HG03066 (cell line): ENCODE results near the gene ADORA1.

Source experiments
- ATAC-seq: cut with Tn5 transposase; IDR thresholded peaks from one replicate; pipeline ENCODE4 v1.9.1; 2021; ENCODE audit warnings: low read depth; ENCODE audit not compliant: unreplicated experiment

ADORA1 gene

DNA sequence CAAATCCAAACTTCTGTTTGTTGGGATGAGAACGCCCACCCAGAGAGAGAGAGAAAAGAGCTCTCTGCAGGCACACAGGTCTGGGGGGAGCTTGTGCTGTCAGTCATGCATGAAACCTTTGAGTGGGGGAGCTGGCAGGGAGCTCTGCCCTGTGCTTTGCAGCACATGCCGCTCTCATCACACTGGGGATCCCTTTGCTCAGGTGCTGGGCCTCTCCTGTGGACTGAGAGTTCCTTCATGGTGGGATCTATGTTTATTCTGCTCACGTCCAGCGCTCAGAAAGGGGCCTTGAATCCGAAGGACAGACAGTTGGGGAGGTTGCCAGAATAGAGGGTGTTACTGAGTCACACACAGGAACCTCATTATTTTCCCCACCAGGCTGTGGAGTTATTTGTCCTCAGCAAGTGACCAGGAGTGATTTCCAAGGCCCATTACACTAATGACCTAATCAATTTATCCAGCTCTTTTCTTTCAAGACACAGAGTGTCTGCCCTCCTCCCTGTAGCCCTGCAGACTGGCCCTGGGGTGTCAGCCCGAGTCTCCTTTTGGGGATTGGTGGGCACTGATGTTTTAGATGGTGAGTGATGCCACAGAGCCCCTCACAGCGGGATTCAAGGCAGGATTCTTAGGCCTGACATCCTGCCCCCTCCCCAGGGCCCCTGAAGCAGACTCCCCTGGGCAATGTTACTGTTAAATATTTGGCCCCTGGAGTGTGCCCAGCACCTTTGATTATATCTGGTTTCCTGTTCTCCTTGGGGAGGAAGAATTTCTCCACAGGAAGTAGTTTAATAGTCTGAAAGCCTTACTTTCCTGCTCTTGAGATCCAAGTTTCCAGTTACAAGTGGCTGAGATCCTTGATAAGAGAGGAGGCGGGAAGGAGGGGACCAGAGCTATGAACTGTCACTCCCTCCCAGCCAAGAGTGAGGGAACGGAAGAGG is 25.8 kb downstream of the ADORA1 start:
- no peak for ATAC-seq

DNA sequence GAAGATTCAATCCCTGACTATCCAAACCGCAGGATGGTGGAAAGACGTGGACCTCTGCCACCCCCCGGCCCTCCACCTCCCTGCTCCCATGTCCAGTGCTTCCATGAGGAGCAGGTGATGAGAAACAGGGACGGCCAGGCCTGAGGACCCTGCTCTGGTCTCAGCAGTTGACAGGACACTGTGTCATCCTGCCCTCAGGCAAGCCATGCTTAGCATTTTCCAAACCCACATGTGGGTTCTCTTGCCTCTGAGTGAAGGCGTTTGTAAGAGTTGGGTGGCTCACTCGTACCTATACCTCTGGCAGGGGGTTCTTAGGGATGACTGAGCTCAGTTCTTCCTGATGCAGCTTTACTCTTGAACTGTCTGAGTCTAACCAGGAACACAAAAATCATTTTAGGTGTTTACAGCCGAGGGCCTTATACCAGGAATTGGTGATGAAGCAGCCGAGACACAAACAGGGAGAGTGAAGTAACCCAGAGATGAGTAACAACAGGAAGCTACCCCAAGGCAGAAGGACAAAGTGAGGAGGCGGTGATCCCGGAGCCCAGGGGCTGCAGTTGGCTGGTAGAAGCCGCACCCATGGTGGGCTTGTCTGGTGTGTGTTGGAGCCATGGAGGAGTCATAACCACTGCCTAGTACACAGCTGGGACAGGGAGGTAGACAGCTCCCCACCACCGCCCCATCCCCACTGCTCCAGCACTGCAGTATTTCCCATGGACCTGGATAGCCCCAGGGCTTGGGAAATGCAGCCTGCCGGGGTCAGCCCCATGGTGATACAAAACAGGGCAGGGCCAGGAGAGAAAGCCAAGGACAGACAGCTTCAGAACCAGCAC is 26.7 kb downstream of the ADORA1 start:
- ATAC-seq = no peak

DNA sequence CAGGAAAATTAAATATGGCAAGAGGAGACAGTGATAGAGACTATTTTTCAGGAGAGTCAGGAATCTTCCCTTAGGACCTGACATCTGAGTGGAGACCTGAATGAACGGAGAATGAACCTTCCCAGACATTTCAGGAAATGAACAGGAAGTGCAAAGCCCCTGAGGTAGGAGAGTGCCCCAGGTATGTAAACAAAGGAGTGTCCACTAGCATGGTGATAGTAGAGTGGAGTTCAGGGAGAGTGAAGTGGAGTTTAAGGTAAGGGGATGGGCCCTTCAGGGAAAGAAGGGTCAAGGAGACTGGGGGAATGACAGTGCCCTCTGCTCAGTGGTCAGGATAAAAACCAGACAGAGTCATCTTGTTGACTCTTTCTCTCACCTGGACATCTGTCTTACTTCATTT is 28.8 kb downstream of the ADORA1 start:
- no peak for ATAC-seq

GRCh38 chr1:203158423-203158822 is 30.9 kb downstream of the ADORA1 start:
- no peak for ATAC-seq

- ATAC-seq = no peak
Measured at GRCh38 chr1:203158960-203159665, 31.6 kb downstream of the ADORA1 start.

GRCh38 chr1:203159844-203160243 is 32.3 kb downstream of the ADORA1 start:
- ATAC-seq = no peak

GRCh38 chr1:203161175-203161574 is 33.6 kb downstream of the ADORA1 start:
- ATAC-seq = no peak

- no peak for ATAC-seq
Measured at GRCh38 chr1:203161703-203162102, 34.2 kb downstream of the ADORA1 start.

- no peak for ATAC-seq
Measured at GRCh38 chr1:203162403-203162802, 34.9 kb downstream of the ADORA1 start.

DNA sequence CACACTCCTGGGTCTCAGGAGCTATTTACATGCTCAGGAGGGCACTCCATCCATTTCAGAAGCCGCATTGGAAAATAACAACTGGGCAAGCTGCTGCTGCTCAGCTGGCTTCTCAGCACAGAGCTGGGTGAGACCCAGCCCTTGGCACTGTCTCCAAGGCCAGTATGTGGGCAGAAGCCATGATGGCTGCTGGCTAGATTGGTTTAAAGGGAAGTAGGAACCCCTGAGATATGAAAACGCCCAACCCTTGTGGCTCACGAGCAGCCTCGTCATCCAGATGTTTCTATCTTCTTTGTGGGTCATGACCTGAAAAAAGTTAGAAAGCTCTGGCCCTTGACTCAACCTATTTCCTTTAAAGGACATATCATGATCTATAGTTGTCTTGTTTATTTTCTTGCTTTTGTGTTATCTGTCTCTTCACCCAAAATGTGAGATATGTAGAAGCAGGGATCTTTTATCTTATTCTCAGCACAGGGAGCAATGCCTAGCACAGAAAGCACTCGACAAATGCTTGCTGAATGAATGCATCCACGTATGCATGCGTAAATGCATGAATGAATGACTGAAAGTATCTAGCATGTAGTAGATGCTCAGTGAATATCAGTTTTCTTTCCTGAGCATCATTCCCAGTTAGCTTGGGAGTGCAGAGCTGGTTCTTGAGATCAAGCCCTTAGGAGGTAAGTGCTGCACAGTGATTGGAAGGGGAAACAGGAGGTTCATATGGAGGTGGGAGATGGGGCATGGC is 36.5 kb downstream of the ADORA1 start:
- ATAC-seq = no peak

DNA sequence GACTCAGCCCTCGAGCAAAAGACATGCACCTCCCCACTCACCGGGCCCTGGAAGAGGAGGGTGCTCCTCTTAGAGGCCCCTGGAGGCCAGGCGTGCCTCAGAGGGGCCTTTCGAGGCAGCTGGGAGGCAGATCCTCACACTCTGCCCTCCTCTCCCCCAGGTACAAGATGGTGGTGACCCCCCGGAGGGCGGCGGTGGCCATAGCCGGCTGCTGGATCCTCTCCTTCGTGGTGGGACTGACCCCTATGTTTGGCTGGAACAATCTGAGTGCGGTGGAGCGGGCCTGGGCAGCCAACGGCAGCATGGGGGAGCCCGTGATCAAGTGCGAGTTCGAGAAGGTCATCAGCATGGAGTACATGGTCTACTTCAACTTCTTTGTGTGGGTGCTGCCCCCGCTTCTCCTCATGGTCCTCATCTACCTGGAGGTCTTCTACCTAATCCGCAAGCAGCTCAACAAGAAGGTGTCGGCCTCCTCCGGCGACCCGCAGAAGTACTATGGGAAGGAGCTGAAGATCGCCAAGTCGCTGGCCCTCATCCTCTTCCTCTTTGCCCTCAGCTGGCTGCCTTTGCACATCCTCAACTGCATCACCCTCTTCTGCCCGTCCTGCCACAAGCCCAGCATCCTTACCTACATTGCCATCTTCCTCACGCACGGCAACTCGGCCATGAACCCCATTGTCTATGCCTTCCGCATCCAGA is 37.7 kb downstream of the ADORA1 start:
- ATAC-seq = no peak

- ATAC-seq = no peak
Measured at GRCh38 chr1:203165800-203166161, 38.3 kb downstream of the ADORA1 start.

GRCh38 chr1:203166192-203166940 is 38.8 kb downstream of the ADORA1 start:
- no peak for ATAC-seq

DNA sequence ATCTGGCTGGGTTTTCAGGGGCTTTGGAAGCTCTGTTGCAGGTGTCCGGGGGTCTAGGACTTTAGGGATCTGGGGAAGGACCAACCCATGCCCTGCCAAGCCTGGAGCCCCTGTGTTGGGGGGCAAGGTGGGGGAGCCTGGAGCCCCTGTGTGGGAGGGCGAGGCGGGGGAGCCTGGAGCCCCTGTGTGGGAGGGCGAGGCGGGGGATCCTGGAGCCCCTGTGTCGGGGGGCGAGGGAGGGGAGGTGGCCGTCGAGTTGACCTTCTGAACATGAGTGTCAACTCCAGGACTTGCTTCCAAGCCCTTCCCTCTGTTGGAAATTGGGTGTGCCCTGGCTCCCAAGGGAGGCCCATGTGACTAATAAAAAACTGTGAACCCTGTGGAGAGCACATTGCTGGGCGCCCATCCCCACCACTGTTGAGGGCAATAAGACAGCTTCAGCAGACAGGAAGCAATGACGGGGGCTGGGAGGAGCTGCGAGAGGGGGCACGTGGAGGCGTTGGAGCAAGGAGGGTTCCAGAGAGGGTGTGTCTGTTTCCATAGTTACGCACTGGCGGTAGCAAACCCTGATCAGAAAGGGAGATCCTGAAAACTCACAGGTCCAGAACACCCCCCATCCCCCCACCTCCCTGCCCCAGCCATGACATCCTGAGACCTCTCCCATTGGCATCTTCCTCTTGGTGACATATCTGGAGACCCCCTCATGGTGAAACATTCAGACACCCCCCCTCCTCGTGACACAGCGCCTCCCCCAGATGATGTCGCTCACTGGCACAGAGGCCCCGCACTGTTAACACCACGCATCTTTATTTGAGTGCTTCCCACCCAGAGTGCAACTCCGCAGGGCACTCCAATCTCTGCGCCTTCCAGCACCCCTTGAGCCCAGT is 39.7 kb downstream of the ADORA1 start:
- no peak for ATAC-seq

DNA sequence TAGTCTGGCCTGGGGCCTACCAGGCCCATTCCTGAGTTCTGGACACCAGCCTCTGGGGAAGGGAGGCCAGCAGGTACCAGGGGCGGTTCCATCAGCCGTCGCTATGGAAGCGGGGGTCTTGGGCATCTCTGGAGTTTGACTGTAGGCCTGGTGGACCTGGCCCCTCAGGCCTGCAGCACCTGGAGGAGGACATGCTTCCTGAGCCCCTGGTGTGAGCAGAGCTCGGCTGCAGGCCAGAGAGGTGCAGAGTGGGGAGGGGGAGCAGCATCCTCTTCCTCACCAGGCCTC is 40.3 kb downstream of the ADORA1 start:
- no peak for ATAC-seq

DNA sequence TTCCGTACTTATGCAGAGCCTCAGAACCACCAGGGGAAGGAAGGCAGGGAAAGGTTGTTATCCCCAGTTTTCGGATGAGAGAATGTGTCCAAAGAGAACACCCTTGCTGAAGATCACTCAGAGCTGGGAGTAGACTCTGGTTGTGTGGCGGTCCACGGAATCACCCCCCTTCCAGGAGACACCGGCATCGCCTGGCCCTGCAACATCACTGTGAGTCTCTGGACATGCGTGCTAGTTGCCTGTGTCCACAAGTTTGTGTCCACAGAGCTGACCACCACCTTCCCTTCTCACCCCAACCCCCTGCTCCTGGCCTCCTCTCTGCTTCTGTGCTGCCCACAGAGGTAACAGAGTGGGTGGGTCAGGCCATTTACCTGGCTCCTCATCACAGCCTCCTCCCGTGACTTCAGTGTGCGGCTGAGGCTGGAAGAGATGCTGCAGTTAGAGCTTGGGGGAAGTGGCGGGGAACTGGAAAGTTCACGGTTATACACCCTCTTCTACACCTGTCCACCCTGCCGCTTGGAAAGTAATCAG is 40.8 kb downstream of the ADORA1 start:
- ATAC-seq = no peak

DNA sequence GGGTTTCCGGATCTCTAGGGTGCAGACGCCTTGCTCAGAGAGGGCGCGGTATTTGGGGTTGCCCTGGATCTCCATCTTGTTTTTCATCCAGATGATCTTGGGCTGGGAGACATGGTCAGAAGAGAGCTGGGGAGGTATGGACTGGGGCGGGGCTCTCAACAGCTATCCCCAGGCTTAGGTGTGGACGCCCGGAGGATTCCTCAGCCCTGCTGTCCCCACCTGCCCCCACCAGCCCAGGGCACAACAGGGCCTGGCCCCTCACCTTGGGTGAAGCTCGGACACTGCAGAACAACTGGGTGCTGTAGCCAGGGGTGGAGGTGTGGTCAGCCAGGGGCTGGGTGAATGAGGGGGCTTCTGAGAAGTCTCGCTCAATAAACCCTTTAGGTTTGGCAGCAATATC is 41.5 kb downstream of the ADORA1 start:
- ATAC-seq = no peak
